Lung (tissue), 12 donors: ENCODE data around the gene GLRX. TPM values are rescaled to one million over a fixed set of nuclear protein-coding genes. Genes with fewer than 3 reads are reported as not detected.
A peak's percentile ranks its signal among the peaks of the same experiment; 100 is the strongest.
"Not testable (repeated sequence)": the region's sequence is repeated elsewhere in the genome, so short reads cannot be mapped to it uniquely, and the experiment has no call there.

Source experiments
- ATAC-seq: fragments of 200-7000 bp; cut with Tn5 transposase; one replicate; pipeline ENCODE4 v1.9.1; 2020; ENCODE audit warnings: moderate number of reproducible peaks; ENCODE audit not compliant: insufficient read depth, low FRiP score
- DNase-seq, 3 donors: peaks; one replicate each; pipeline ENCODE4 v3.0.0-alpha.2; 2013 to 2017
- H3K27ac ChIP-seq, 2 donors: one replicate each; pipeline ENCODE4 v1.5.1; 2013; ENCODE audit warnings: mild to moderate bottlenecking in 2 of 2, moderate library complexity in 2 of 2, control low read depth in 1 of 2, inconsistent platforms in 1 of 2, low read depth in 1 of 2, low read length in 1 of 2
- H3K27me3 ChIP-seq, 3 donors: one replicate each; pipeline ENCODE4 v1.5.1; 2013; ENCODE audit warnings: low read length in 2 of 3; ENCODE audit not compliant: control insufficient read depth in 3 of 3, insufficient read depth in 3 of 3
- H3K36me3 ChIP-seq, 4 donors: one replicate each; pipeline ENCODE4 v1.5.1; 2013; ENCODE audit warnings: low read length in 4 of 4, mild to moderate bottlenecking in 1 of 4, moderate library complexity in 1 of 4; ENCODE audit not compliant: control insufficient read depth in 4 of 4, insufficient read depth in 4 of 4
- H3K4me1 ChIP-seq, 5 donors: one replicate each; pipeline ENCODE4 v1.5.1; 2013; ENCODE audit warnings: low read length in 5 of 5, mild to moderate bottlenecking in 2 of 5, moderate library complexity in 1 of 5; ENCODE audit not compliant: control insufficient read depth in 5 of 5, insufficient read depth in 5 of 5
- H3K4me3 ChIP-seq: one replicate; pipeline ENCODE4 v1.5.1; 2013; ENCODE audit warnings: mild to moderate bottlenecking, control low read depth, moderate library complexity
- H3K9ac ChIP-seq, 2 donors: one replicate each; pipeline ENCODE4 v1.5.1; 2013; ENCODE audit warnings: low read length in 2 of 2, control low read depth in 1 of 2; ENCODE audit not compliant: insufficient read depth in 1 of 2
- H3K9me3 ChIP-seq, 4 donors: one replicate each; pipeline ENCODE4 v1.5.1; 2013; ENCODE audit warnings: low read length in 3 of 4, mild to moderate bottlenecking in 1 of 4, moderate library complexity in 1 of 4; ENCODE audit not compliant: control insufficient read depth in 4 of 4, insufficient read depth in 3 of 4
- CTCF ChIP-seq: IDR thresholded peaks from 2 replicates; pipeline ENCODE4 v1.5.1; 2012; ENCODE audit warnings: mild to moderate bottlenecking; ENCODE audit errors: control extremely low read depth, extremely low read depth
- WGBS, 2 donors: extraction: QIAGEN DNeasy Blood & Tissue Kit; methylation state at CpG; one replicate each; pipeline ENCODE4 v1.1.7; 2013; 5-methylcytosine and 5-hydroxymethylcytosine counted together
- polyA plus RNA-seq, 2 donors: library from polyadenylated mRNA; stranded (reverse); fragments of 200-250 nt; gene quantifications; one replicate each; pipeline ENCODE4 v1.2.1, GENCODE V29; 2013
- total RNA-seq, 2 donors: library from RNA; depleted of rRNA in 1 of 2; stranded (reverse); fragments of >200 nt in 1 of 2; gene quantifications; one replicate each; pipeline ENCODE4 v1.2.1, GENCODE V29; 2014 to 2021
- donor health status: control.
- donor health status: control.
- donor health status: Bipolar disorder and iron deficiency.
- donor health status: healthy.
- donor health status: DM: yes; HTN: yes; CAD: no.

GLRX gene
- total and polyA plus RNA-seq, 4 donors: 23.1 to 300 (median 91.2) TPM

GRCh38 chr5:95817430-95817829 lies 5.1 kb downstream of the GLRX start:
- peaks cover 6 to 29% (median 13%) of the 10 kb centered on the region in 5 donors for H3K4me1 ChIP-seq
- H3K27ac ChIP-seq: peak overlapping the region; percentile 0 to 18
- ATAC-seq: peak; percentile 1
- no peak for TF ChIP-seq CTCF
- 41 to 52% methylated on average over 12 of the region's 12 CpGs for WGBS, 2 donors
- no peaks in the 10 kb centered on the region for H3K27me3 ChIP-seq
- H3K36me3 ChIP-seq: peaks cover 0 to 6% (median 4%) of the 10 kb centered on the region in 4 donors
- H3K9me3 ChIP-seq: no peaks in the 10 kb centered on the region
- DNase-seq: no peak
- H3K4me3 ChIP-seq: no peak overlapping the region
- H3K9ac ChIP-seq: no peak overlapping the region

- no peak for TF ChIP-seq CTCF
- no peak overlapping the region for H3K27ac ChIP-seq
- H3K36me3 ChIP-seq: peaks cover 0 to 6% (median 4%) of the 10 kb centered on the region in 4 donors
- H3K4me1 ChIP-seq: peaks cover 11 to 29% (median 19%) of the 10 kb centered on the region in 5 donors
- WGBS, 2 donors: 52 to 56% methylated on average over 4 of the region's 4 CpGs
- DNase-seq (no peak), ATAC-seq (no peak)
- H3K27me3 ChIP-seq: no peaks in the 10 kb centered on the region
- H3K9me3 ChIP-seq: no peaks in the 10 kb centered on the region
- H3K4me3 ChIP-seq: no peak overlapping the region
- no peak overlapping the region for H3K9ac ChIP-seq
Observed at GRCh38 chr5:95816776-95817175, 5.8 kb downstream of the GLRX start.

GRCh38 chr5:95816341-95816740 lies 6.2 kb downstream of the GLRX start:
- Histone ChIP-seq H3K9me3 (no peaks in the 10 kb centered on the region), H3K9ac (no peak overlapping the region), H3K4me1 (peaks cover 8 to 29% (median 19%) of the 10 kb centered on the region in 5 donors), H3K4me3 (no peak overlapping the region), H3K36me3 (peaks cover 0 to 6% (median 4%) of the 10 kb centered on the region in 4 donors), H3K27me3 (no peaks in the 10 kb centered on the region), H3K27ac (no peak overlapping the region)
- no peak for TF ChIP-seq CTCF
- WGBS, 2 donors: 85 to 86% methylated on average over 8 of the region's 8 CpGs
- no peak for ATAC-seq
- DNase-seq: no peak

- DNase-seq (no peak), ATAC-seq (no peak)
- Histone ChIP-seq H3K27me3 (no peaks in the 10 kb centered on the region), H3K4me1 (peaks cover 8 to 34% (median 16%) of the 10 kb centered on the region in 5 donors), H3K36me3 (peaks cover 0 to 6% (median 4%) of the 10 kb centered on the region in 4 donors), H3K9ac (no peak overlapping the region), H3K9me3 (no peaks in the 10 kb centered on the region), H3K27ac (no peak overlapping the region), H3K4me3 (no peak overlapping the region)
- TF ChIP-seq CTCF: no peak
- 80 to 81% methylated on average over 4 of the region's 4 CpGs for WGBS, 2 donors
Observed at GRCh38 chr5:95815155-95815729, 7.3 kb downstream of the GLRX start.

- not testable (repeated sequence) for DNase-seq, H3K9me3 ChIP-seq, ATAC-seq, H3K9ac ChIP-seq, H3K36me3 ChIP-seq, H3K4me3 ChIP-seq, H3K27me3 ChIP-seq, H3K27ac ChIP-seq
- 82 to 90% methylated on average over 8 of the region's 8 CpGs for WGBS, 2 donors
- peaks cover 14 to 47% (median 17%) of the 10 kb centered on the region in 5 donors for H3K4me1 ChIP-seq
Observed at GRCh38 chr5:95813035-95813434, 9.5 kb downstream of the GLRX start.
